GM23338 (cell line): Measurements from ENCODE around the gene SMIM35.

Experiments used
- CREB1 ChIP-seq: fragments of 250-450 bp; sonication (Bioruptor Pico); IDR thresholded peaks from 2 replicates; pipeline ENCODE4 v1.5.0; 2020; ENCODE audit warnings: low read depth, mild to moderate bottlenecking, moderate library complexity
- EZH2 ChIP-seq: fragments of 200-600 bp; sonication (generic); IDR thresholded peaks from one replicate; pipeline ENCODE4 v1.8.0; 2017; ENCODE audit warnings: antibody characterized with exemption, mild to moderate bottlenecking, low read depth; ENCODE audit not compliant: unreplicated experiment
- EZH2phosphoT487 ChIP-seq: fragments of 200-600 bp; sonication (generic); IDR thresholded peaks from one replicate; pipeline ENCODE4 v1.8.1; 2018; ENCODE audit warnings: antibody characterized with exemption; ENCODE audit not compliant: unreplicated experiment
- NANOG ChIP-seq: IDR thresholded peaks from 2 replicates; pipeline ENCODE4 v1.6.1; 2016; ENCODE audit warnings: antibody characterized with exemption, borderline replicate concordance
- POLR2AphosphoS5 ChIP-seq: IDR thresholded peaks from 2 replicates; pipeline ENCODE4 v1.6.1; 2016; ENCODE audit warnings: antibody characterized with exemption, low read depth
- TF ChIP-seq, protein P1 (sequence below), 2 experiments: fragments of 200-600 bp in 1 of 2; sonication (generic) in 1 of 2; conservative IDR thresholded peaks; 2 replicates each; pipeline versions ENCODE4 v1.5.1 to v1.6.1; 2016 to 2017; ENCODE audit warnings: antibody characterized with exemption in 2 of 2, low read depth in 2 of 2, mild to moderate bottlenecking in 2 of 2, moderate library complexity in 1 of 2
- TF ChIP-seq, protein P2 (sequence below): IDR thresholded peaks from 2 replicates; pipeline ENCODE4 v1.6.1; 2016; ENCODE audit warnings: antibody characterized with exemption
- TF ChIP-seq, protein P3 (sequence below): IDR thresholded peaks from one replicate; pipeline ENCODE4 v1.6.1; 2018; ENCODE audit warnings: antibody characterized with exemption; ENCODE audit not compliant: unreplicated experiment

DNA sequence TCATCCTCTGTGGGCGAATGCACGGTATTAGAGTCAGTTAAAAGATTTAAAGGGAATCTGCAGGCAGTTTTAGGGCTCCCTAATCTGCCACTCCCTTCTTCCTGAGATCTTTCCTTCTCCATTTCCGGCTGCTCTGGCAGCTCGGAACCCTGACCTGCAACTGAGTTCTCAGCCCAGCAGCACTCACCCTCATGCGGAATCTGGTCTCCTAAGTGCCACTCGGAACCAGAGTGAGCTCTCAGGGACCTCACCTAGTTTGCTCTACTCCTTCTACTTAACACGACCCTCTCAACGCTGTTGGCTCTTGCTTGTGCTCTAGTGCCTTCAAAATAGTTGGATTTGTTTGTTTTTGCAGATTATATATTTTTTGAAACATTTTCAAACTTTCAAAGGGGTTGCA, 119.9 kb downstream of the SMIM35 start:
- TF ChIP-seq, protein P1, sequence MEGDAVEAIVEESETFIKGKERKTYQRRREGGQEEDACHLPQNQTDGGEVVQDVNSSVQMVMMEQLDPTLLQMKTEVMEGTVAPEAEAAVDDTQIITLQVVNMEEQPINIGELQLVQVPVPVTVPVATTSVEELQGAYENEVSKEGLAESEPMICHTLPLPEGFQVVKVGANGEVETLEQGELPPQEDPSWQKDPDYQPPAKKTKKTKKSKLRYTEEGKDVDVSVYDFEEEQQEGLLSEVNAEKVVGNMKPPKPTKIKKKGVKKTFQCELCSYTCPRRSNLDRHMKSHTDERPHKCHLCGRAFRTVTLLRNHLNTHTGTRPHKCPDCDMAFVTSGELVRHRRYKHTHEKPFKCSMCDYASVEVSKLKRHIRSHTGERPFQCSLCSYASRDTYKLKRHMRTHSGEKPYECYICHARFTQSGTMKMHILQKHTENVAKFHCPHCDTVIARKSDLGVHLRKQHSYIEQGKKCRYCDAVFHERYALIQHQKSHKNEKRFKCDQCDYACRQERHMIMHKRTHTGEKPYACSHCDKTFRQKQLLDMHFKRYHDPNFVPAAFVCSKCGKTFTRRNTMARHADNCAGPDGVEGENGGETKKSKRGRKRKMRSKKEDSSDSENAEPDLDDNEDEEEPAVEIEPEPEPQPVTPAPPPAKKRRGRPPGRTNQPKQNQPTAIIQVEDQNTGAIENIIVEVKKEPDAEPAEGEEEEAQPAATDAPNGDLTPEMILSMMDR (conservative IDR thresholded peaks at IDR 0.05; ENCODE audit: low read depth in 2 of 2): no peak
- no peak for TF ChIP-seq POLR2AphosphoS5
- TF ChIP-seq, protein P2, sequence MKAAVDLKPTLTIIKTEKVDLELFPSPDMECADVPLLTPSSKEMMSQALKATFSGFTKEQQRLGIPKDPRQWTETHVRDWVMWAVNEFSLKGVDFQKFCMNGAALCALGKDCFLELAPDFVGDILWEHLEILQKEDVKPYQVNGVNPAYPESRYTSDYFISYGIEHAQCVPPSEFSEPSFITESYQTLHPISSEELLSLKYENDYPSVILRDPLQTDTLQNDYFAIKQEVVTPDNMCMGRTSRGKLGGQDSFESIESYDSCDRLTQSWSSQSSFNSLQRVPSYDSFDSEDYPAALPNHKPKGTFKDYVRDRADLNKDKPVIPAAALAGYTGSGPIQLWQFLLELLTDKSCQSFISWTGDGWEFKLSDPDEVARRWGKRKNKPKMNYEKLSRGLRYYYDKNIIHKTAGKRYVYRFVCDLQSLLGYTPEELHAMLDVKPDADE: no peak
- no peak for TF ChIP-seq CREB1 (CRISPR knock-in tag)
- TF ChIP-seq, protein P3, sequence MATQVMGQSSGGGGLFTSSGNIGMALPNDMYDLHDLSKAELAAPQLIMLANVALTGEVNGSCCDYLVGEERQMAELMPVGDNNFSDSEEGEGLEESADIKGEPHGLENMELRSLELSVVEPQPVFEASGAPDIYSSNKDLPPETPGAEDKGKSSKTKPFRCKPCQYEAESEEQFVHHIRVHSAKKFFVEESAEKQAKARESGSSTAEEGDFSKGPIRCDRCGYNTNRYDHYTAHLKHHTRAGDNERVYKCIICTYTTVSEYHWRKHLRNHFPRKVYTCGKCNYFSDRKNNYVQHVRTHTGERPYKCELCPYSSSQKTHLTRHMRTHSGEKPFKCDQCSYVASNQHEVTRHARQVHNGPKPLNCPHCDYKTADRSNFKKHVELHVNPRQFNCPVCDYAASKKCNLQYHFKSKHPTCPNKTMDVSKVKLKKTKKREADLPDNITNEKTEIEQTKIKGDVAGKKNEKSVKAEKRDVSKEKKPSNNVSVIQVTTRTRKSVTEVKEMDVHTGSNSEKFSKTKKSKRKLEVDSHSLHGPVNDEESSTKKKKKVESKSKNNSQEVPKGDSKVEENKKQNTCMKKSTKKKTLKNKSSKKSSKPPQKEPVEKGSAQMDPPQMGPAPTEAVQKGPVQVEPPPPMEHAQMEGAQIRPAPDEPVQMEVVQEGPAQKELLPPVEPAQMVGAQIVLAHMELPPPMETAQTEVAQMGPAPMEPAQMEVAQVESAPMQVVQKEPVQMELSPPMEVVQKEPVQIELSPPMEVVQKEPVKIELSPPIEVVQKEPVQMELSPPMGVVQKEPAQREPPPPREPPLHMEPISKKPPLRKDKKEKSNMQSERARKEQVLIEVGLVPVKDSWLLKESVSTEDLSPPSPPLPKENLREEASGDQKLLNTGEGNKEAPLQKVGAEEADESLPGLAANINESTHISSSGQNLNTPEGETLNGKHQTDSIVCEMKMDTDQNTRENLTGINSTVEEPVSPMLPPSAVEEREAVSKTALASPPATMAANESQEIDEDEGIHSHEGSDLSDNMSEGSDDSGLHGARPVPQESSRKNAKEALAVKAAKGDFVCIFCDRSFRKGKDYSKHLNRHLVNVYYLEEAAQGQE: no peak
- no peak for TF ChIP-seq NANOG
- no peak for TF ChIP-seq EZH2
- TF ChIP-seq EZH2phosphoT487: no peak
